HG03196 (cell line): ENCODE measurements around the gene OR6C2.
"Not testable (repeated sequence)": the region's sequence is repeated elsewhere in the genome, so short reads cannot be mapped to it uniquely, and the experiment has no call there.

Source experiments
- ATAC-seq: cut with Tn5 transposase; IDR thresholded peaks from one replicate; pipeline ENCODE4 v1.9.1; 2021; ENCODE audit not compliant: unreplicated experiment

Gene OR6C2

DNA sequence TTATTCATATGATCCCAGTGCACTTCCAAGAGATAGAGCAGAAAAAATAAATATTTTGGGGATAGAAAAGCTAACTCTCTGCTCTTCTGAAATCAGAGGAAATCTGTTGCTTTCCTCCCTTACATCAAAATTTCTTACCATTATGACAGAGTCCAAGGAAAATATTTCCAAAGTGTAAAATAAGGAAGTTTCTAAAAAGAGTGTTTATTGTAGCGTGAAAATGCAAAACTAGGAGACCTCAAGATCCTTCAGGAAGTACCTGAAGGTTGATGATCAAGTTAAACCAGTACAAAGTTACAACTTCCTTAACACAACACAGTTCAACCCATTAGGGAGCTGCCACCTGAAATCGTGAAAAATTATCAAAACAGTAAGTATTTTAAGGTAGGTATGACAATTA is at the start of gene OR6C2:
Gene OR6C2 (plus strand): TSS at position 301 of the 400 bp plus-strand sequence. CDS start 8,138 bp downstream, outside the sequence.
- ATAC-seq = no peak

GRCh38 chr12:55396326-55396725 is 47.5 kb upstream of the OR6C2 start:
- ATAC-seq = no peak

GRCh38 chr12:55400229-55400628 is 43.6 kb upstream of the OR6C2 start, which contains the start of gene OR6C65:
Gene OR6C65 (plus strand): TSS chr12:55400529. CDS start chr12:55400529, 0 bp downstream.
- no peak for ATAC-seq

DNA sequence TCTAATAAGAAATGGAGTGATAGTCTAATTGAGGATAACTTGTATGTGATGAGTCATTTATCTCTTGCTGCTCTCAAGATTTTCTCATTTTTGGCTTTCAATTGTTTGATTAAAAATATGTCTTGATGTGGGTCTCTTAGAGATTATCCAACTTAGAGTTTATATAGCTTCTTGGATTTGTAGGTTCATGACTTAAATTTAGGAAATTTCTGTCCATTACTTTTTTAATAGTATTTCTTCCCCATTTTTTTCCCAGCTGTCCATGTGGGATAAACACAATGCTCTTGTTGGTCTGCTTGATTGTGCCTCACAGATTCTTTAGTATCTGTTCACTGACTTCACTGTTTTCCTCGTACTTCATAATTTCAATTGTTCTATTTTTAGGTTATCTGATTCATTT is 36.0 kb upstream of the OR6C2 start:
- no peak for ATAC-seq

GRCh38 chr12:55409133-55409532 is 34.7 kb upstream of the OR6C2 start:
- not testable (repeated sequence) for ATAC-seq

GRCh38 chr12:55412138-55412537 is 31.7 kb upstream of the OR6C2 start:
- ATAC-seq = not testable (repeated sequence)

DNA sequence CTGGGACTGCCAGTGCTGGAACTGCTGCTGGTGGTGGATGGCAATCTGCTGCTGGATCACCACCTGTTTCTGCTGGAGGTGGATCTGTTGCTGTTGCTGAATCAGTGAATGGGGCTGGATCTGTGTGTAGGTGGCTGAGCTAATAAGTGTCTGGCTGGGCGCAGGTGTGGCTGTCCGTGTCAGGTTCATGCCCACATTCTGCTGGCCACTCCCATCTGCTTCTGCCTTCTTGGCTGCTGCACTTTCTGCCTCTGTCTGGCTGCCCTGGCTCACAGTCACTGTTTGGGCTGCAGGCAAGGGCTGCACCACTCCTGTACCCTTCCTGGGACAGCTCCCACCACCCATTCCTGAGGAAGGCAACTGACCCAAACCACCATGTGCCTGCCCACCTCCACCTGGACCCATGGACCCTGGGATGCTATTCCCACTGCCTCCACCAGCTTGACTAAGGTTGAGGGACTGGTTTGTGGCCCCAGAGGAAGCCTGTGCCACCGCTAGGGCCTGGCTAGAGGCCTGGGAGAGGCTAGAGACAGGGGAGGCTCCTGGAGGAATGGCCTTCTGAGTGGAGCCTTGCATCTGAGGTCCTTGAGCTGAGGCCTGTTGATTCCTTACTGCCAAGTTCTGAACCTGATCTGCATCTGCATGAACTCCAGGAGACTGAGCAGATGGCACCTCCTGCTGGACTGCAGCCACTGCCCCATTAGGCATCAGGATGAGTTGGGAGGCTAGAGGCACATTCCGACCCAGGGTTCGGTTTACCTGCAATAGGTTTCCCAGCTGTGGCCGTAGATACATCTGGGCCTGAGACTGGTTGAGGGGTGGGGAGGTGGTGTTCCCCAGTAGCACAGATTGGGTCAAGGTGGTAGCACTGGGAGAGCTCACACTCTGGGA is 30.1 kb upstream of the OR6C2 start:
- not testable (repeated sequence) for ATAC-seq

DNA sequence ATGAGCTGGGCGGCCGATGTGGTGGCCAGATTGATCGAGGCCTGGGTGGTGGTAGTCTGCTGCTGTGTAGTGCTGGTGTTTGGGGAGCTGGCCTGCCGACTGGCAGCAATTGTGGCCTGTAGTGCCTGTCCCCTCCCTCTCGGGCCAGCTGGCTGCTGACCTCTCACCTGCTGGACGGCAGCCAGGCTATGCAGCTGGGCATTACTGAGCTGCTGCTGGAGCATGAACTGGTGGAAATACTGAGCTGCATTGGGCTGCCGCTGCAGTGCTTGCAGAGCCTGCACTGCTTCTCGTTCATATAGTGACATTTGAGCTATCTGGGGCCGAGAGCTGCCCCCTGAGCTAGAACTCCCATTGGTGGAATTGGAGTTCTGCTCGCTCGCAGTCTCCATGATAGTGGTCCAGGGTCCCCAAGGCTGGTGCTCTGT is 29.5 kb upstream of the OR6C2 start:
- not testable (repeated sequence) for ATAC-seq

DNA sequence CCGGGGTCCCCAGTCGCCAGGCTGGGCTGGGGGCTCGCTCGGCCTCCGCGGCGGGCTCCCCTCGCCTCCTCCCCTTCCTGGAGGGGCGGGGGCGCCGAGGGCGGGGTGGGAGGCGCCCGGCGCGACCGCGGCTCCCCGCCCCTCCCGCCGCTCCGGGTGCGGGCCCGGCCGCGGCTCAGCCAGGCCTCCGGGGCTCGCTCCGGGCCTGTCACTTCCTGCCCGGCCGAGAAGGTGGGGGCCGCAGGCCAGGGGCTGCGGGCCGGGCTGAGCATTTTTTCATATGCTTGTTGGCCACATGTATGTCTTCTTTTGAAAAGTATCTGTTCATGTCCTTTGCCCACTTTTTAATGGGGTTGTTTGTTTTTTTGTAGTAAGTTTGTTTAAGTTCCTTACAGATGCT is 29.0 kb upstream of the OR6C2 start:
- not testable (repeated sequence) for ATAC-seq

- ATAC-seq = no peak
Measured at GRCh38 chr12:55416961-55417360, 26.9 kb upstream of the OR6C2 start.

GRCh38 chr12:55420307-55420962 is 23.4 kb upstream of the OR6C2 start:
- ATAC-seq = no peak

- no peak for ATAC-seq
Measured at GRCh38 chr12:55425954-55426353, 17.9 kb upstream of the OR6C2 start, which contains the start of gene OR6C76. Gene OR6C76 (plus strand): TSS chr12:55426254. CDS start chr12:55426254, 0 bp downstream.

DNA sequence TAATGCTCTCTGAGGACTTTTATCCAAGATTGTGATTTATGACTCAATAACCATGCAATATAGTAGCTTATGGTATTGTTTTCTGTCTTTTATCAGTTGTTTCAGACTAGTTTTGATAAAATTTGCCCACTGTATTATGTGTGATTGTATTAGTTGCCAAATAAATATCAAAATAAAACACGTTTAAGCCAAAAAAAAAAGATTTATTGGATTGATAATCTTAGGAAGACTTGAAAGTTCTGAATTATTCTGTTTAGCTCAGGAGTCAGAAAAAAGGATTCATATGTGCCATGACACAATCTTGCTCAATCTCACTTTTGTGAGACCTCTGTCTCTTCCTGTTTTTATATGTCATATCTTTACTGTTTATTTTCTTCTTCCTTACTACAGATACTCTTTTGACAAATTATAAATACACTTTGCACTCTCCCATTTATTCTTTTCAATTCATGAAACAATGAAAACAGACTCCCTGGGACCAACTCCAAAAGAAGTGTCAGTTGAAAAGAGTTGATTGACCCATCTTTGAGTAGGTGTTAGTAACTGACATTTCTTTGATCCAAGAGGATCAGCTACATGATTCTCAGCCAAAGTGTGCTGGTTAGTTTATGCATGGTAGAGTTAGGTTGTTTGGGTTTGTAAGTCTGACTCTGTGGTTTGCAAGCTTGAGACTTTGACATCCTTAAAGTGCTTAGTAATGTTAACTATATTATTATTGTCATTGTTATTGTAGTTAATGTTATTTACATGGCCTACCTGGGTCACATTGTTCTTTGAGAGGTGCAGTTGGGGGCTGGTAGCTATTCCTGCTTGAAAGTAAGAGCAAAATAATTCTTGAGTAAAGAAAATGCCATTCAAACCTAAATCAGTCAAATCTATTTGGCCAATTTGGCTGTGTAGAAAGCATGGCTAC is 15.3 kb upstream of the OR6C2 start:
- ATAC-seq = no peak

GRCh38 chr12:55441233-55441632 is 2.6 kb upstream of the OR6C2 start:
- ATAC-seq = not testable (repeated sequence)

DNA sequence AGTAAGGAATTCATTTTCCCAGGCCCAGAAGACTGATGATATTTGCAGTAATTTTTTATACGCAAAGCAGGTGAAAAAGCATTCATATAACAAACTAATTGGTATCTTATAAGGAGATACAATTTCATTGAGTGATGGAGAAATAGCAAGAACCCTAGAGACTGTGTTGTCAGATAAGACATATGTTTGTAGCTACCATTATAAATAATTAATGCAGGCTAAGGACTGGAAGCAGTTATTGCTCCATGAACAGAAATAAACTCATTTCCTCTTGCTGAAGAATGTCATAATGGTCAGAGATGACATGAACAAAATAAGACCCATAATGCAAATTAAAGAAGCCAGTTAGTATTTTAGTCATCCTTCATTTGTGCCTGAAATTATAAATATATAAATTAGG is 1.5 kb downstream of the OR6C2 start:
- ATAC-seq = no peak

GRCh38 chr12:55446326-55446725 is 2.5 kb downstream of the OR6C2 start:
- ATAC-seq = no peak

- no peak for ATAC-seq
Measured at GRCh38 chr12:55448825-55449224, 4.9 kb downstream of the OR6C2 start.

DNA sequence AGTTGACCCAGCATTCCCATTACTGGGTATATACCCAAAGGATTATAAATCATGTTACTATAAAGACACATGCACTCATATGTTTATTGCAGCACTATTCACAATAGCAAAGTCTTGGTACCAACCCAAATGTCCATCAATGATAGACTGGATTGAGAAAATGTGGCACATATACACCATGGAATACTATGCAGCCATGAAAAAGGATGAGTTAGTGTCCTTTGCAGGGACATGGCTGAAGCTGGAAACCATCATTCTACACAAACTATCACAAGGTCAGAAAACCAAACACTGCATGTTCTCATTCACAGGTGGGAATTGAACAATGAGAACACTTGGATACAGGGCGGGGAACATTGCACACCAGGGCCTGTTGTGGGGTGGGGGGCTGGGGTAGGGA is 21.1 kb downstream of the OR6C2 start:
- ATAC-seq = not testable (repeated sequence)

- no peak for ATAC-seq
Measured at GRCh38 chr12:55467836-55468235, 24.0 kb downstream of the OR6C2 start.

GRCh38 chr12:55469291-55469690 is 25.4 kb downstream of the OR6C2 start:
- ATAC-seq = no peak
